GM19035 (cell line): ENCODE data around the gene MINK1.

Experiments
- ATAC-seq: cut with Tn5 transposase; IDR thresholded peaks from one replicate; pipeline ENCODE4 v1.9.1; 2021; ENCODE audit not compliant: unreplicated experiment

The MINK1 gene

GRCh38 chr17:4810696-4811290, 22.3 kb upstream of the MINK1 start:
- ATAC-seq = no peak

- no peak for ATAC-seq
Observed at GRCh38 chr17:4811471-4811870, 21.7 kb upstream of the MINK1 start.

GRCh38 chr17:4812690-4813089, 20.4 kb upstream of the MINK1 start:
- ATAC-seq = no peak

- no peak for ATAC-seq
Observed at GRCh38 chr17:4815043-4815675, 18.0 kb upstream of the MINK1 start.

- no peak for ATAC-seq
Observed at GRCh38 chr17:4816826-4817225, 16.3 kb upstream of the MINK1 start.

- ATAC-seq = no peak
Observed at GRCh38 chr17:4818276-4818675, 14.9 kb upstream of the MINK1 start.

GRCh38 chr17:4822835-4823234, 10.3 kb upstream of the MINK1 start:
- ATAC-seq = no peak

GRCh38 chr17:4823373-4824089, 9.6 kb upstream of the MINK1 start:
- ATAC-seq = no peak

GRCh38 chr17:4827399-4827798, 5.7 kb upstream of the MINK1 start:
- no peak for ATAC-seq

- ATAC-seq = peak; percentile 18
Observed at GRCh38 chr17:4832829-4833177, 337 bp upstream of the MINK1 start.

GRCh38 chr17:4833941-4834680, 971 bp downstream of the MINK1 start:
- no peak for ATAC-seq

GRCh38 chr17:4834681-4835020, 1.5 kb downstream of the MINK1 start:
- ATAC-seq = no peak

GRCh38 chr17:4836221-4836620, 3.1 kb downstream of the MINK1 start:
- ATAC-seq = no peak

GRCh38 chr17:4837471-4838308, 4.5 kb downstream of the MINK1 start:
- ATAC-seq = no peak

GRCh38 chr17:4838309-4838785, 5.2 kb downstream of the MINK1 start:
- no peak for ATAC-seq

GRCh38 chr17:4839221-4839620, 6.1 kb downstream of the MINK1 start:
- no peak for ATAC-seq

- no peak for ATAC-seq
Observed at GRCh38 chr17:4839965-4840892, 7.1 kb downstream of the MINK1 start.

- ATAC-seq = no peak
Observed at GRCh38 chr17:4840893-4841242, 7.7 kb downstream of the MINK1 start.

- ATAC-seq = no peak
Observed at GRCh38 chr17:4842376-4842775, 9.2 kb downstream of the MINK1 start.
